HG03378 (cell line): ENCODE measurements around the gene WNT9B.

Experiments used
- ATAC-seq: cut with Tn5 transposase; IDR thresholded peaks from one replicate; pipeline ENCODE4 v1.9.1; 2021; ENCODE audit warnings: mild to moderate bottlenecking, moderate library complexity; ENCODE audit not compliant: unreplicated experiment

WNT9B gene, protein sequence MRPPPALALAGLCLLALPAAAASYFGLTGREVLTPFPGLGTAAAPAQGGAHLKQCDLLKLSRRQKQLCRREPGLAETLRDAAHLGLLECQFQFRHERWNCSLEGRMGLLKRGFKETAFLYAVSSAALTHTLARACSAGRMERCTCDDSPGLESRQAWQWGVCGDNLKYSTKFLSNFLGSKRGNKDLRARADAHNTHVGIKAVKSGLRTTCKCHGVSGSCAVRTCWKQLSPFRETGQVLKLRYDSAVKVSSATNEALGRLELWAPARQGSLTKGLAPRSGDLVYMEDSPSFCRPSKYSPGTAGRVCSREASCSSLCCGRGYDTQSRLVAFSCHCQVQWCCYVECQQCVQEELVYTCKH

DNA sequence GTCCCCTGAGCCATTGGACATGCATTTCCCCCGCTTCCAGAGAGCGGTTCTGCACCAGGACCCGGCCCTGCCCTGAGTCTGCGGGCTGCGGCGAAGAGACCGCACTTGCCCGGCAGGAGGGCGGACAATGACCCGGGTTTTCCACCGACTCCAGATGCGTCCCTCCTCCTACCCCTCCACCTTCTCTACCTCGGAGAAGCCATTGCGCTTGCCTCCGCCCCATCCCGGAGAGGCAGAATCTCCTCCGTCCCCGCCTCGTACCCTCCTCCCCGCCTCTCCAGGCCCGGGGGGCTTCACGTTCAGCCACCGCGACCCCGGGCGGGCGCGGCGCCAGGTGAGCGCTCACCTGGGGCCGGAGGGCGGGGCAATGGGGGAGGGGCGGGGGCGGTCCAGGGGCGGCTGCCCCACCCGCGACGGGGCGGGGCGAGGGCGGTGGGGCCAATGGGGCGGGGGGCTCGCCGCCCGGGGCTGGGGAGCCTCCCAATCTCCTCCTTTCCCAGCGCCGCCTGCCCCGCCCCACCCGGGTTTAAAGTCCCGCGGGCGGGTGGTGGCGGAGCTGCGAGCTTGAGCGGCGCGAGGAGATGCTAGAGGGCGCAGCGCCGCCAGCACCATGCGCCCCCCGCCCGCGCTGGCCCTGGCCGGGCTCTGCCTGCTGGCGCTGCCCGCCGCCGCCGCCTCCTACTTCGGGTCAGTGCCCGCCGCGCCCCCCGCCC is at the start of gene WNT9B:
TSS of gene WNT9B (plus strand) at position 555 of the 713 bp plus-strand sequence. CDS start at position 611, 56 bp downstream.
- ATAC-seq, result no peak

DNA sequence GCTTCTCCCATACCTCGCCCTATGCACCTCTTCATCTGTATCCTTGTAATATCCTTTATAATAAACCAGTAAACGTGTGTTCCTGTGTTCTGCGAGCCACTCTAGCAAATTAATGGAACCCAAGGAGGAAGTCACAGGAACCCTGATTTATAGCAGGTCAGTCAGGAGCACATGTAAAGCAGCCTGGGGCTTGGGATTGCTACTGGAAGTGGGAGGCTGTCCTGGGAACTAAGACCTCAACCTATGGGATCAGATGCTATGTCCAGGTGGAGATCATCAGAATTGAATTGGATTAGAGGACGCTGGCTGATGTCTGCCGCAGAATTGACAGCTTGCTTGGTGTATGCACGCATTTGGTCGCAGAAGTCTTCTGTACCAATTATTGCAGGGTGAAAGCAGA is 48.6 kb upstream of the WNT9B start:
- ATAC-seq, result no peak

DNA sequence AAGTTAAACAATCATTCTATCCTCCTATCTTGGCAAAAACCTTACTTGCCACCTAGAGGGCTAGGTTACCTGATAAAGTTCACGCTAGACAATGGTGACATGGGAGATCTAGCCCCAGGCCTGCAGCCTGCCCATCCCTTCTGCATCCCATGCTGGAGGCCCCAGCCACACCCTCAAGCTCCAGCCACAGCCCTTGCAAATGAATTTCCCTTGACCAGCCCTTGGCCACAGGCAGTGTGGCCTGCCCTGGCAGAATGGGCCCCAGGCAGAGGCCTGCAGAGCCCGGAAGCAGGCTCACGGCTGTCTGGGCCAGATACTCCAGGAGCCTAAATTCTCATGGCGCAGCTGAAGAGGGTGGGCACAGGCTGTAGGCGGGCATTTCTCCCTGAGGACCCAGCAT is 47.8 kb upstream of the WNT9B start:
- ATAC-seq, result no peak

DNA sequence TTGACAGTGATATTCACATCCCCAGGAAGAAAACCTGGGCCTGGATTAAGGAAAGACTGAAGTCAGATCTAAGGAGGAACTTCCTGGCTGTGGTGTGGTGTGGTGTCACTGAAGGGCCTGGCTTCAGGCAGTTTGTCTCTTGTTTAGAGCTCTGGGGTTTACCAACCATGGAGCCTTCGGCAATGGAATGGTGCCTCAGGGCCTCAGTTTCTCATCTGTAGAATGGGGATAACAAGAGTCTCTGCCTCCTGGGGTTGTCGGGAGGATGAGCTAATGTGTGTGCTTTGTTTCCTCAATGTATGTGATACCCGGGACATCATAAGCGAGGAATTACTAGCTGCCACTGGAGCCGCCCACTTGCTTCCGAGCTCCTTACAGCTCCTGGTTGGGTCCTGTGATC is 45.6 kb upstream of the WNT9B start:
- ATAC-seq, result no peak

DNA sequence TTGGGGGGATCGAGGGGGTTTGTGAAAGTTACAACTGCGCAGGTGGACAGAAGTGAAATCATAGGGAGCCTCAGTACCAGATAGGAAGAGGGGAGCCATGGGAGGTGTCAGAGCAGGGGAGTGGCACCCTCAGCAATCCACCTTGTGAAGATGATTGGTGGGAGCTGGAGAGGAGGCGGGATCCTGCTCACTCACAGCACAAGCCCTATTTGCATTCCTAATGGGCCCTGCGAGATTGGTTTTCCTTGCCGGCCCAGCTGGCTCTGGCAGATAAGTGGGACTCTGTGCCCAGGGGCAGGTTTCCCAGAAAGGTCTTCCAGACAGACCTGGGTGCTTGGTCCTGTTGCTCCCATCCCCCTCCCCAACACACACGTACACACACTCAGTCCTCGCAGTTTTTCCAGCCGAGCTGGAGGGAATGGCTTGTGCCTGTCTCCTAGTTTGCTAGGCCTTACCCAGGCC is 42.2 kb upstream of the WNT9B start:
- no peak for ATAC-seq

DNA sequence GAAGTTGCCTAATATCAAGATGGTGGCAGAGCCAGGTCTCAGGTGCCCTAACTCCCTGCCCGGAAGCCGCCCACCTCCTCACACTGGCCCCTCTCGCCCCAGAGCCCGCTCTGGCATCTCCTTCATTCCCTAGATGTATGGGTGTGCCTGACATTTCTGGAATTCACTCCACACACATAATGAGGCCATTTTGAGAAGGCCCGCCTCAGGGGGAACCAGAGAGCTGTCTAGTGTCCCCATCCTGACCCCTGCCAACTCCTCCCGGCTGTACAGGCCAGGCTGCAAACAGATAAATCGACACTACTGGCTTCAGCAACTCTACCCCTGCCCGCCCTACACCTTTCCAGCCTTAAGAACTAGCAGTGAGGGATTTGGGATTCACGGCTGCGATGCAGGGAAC is 40.5 kb upstream of the WNT9B start:
- ATAC-seq, result no peak

DNA sequence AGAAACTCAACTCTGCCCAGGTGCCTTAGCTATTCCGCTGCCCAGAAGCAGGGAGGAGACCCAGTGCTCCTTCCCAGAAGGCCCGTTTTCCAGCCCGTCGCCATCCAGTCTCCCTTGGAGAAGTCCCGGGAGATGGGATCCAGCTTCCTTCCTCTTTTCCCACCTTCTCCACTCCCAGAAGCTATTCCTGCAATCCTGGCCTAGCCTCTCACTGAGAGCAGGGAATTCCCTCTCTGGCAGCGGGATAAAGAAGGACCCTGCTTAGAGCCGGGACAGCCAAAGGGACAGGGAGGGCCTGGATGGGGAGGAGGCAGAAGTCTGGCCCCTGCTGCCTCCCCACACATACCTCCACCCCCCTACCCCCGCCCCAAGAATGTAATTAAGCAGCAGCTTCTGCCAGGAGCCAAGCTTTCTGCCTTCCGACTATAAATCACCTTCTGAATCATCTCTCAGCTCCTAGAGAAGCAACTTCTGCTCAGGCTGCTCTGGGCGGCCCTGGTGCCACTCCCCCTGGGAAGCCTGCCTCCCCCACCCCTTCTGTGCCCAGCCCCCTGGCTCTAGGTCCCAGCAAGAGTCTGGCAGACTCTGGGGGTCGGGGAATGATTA is 39.3 kb upstream of the WNT9B start:
- ATAC-seq, result no peak

DNA sequence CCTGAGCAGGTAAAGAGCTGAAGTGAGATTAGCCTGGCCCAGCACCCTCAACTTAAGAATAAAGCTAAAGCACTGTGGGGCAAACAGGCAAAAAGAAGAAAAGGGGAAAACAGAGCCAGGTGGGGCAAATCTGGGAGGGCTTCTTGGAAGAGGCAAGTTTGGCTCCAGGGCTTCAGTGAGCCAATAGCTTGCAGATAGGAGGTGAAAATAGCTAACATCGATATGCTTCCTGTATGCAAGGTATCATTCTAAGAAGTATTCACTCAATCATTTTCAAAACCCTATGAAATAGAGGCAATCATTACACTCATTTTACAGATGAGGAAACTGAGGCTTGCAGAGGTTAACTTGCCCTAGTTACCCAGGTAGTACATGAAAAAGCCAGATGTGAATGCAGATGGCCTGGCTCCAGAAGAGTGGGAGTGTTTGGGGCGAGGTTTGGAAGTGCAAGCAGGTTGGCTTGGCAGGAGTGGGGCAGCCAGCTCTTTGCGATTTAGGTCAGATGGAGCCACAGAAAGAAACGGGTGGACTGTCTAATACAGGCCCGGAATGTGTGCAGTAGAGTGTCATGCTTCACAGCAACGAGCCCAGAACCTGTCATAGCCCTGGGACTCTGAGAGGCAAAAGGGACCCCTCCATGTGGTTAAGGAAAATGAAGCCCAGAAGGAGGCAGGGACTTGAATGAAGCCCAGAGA is 38.6 kb upstream of the WNT9B start:
- no peak for ATAC-seq

DNA sequence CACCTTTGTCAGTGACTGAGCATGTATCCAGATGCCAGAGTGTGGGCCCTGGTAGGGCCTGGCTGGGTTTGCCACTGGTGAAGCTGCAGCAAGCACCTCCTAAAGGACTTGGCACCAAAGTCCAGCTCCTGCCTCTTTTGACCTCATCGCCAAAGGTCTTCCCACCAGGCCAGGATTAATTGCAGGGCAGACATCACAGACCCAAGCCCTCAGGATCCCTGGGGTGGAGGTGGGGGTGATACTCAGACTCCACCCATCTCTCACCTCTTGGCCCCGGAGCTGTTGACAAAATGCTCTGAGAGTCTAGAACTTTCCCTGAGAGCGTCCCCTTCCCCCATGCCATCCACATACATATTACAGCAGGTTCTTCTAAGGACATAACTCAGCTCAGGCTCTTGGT is 37.5 kb upstream of the WNT9B start:
- ATAC-seq, result no peak

DNA sequence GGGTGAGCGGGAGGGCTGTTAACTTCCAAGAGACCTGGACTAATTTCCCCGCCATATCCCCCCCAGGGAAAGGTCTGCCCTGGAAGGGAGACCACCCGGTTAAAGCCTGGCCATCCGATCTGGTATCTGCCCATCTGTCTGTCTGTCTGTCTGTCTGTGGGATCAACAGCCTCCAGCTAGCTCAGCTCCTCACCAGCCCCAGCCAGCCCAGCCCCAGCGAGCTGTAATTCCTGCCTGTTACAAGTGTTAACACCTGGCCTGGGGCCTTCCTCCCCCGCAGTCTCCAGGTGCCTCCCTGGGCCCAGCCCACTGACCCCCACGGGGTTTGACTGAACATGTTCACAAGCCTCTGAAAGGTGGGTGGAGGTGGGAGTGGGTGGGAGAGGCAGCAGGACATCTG is 36.9 kb upstream of the WNT9B start:
- no peak for ATAC-seq

DNA sequence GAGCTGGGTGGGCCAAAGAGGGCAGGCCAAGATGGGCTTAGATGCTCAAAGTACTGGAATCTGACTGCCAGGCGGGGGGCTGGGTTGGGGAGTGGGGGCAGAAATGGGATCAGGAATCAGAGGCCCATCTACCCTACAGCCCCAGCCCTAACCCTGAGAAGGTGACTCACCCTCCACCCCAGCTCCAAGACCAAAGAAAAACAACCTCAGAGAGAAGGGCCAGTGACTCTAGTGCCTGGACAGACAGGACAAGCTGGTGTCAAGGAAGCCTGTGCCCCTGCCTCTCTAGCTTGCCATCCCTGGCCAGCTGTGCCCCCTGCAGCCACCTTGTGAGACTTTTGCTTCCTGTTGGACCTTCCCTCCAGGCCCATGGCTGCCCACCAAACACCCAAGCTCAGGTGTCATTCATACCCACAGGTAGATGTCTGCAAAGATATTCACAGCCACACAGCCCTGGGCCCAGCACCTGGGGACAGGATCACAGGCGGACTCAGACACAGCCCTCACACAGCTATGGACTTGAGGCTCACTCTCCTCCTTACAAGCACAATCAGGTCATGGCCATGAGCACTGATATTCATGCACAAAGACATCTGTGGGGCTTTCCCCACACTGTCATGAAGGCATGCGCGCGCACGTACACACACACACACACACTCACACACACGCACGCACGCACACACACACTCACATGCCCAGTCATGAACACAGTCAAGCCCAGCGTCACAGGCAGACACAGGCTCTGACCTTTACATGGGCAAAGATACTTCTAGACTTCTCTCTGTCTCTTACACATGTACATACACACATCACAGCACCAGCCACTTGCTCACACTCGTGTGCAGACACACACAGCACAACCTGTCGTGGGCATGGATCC is 35.7 kb upstream of the WNT9B start:
- ATAC-seq, result no peak

DNA sequence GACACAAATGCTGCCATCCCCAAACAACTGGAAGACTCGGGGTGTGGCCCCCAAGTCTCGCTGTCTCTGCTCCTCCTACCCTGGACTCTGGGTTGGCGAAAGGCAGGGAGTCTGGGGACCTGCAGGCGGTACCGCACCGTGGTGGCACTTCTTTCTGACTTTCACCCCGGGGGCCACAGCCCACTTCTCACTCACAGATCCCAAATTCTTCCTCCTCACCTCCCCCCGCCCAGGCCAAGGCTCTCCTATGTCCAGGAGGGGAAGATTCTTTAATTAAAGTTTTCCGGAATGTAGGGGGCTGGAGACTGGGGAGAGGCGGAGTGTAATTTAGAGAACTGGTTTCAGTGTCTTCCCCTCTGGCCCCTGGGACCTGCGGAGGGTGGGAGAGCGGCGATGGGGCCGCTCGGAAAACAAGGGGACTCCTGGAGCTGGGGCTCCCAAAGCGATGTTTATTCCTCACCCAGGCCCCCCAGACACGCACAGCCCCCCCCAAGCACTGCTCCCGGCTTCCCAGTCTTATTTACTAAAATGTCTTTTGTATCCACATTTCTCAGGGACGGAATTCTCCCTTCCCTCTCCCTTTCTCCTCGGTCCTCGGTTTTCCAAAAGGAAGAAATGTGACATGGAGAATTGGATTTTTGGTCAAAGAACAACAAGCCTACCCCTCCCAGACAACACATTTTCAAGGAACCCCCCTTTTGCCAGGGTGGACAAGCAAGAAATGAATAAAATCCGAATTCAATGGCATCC is 34.1 kb upstream of the WNT9B start:
- no peak for ATAC-seq

DNA sequence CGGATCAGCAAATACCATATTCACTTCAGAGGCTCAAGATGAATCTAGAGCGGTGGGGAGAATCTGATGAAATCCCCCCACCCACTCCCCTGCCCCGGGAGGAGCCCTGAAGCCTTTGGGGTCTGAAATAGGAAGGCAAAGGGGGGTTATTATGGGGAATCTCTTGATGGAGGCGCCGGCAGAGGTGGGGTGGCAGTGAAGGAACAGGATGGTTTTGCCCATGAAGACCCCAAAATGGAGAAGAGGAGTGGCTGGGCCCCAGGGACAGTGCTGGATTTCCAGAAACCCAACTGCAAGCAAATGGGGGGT is 33.5 kb upstream of the WNT9B start:
- no peak for ATAC-seq

DNA sequence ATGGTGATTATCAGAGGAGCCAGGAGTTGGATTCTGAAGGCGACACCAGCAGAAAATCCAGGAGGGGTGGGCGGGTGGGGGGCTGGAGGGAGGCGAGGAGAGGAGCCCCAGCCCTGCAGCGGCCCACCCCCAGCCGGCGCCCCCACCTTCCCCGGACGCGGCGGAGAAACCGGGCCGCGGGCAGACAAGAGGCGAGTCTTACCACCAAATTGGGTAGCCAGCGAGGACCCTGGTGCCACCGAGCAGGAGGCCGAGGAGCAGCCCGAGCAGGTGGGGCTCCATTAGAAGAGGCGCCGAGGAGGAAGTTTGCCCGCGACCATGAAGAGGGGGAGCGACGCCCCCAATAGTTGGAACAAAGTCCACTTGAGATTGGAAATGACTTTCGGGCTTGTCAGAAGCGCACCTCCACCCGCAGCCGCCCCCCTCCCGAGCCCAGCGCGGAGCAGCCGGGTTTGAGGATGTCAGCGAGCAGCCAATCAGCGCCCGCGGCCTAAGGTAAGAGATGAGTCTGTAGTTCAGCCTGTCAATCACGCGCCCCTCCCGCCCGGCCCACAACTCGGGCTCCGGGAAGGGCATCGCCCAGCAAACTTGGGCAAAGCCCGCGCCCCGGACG is 33.0 kb upstream of the WNT9B start, which contains the start of gene WNT3:
TSS of gene WNT3 (minus strand) at position 377 of the 613 bp plus-strand sequence. CDS start at position 282, 95 bp downstream.
- no peak for ATAC-seq

DNA sequence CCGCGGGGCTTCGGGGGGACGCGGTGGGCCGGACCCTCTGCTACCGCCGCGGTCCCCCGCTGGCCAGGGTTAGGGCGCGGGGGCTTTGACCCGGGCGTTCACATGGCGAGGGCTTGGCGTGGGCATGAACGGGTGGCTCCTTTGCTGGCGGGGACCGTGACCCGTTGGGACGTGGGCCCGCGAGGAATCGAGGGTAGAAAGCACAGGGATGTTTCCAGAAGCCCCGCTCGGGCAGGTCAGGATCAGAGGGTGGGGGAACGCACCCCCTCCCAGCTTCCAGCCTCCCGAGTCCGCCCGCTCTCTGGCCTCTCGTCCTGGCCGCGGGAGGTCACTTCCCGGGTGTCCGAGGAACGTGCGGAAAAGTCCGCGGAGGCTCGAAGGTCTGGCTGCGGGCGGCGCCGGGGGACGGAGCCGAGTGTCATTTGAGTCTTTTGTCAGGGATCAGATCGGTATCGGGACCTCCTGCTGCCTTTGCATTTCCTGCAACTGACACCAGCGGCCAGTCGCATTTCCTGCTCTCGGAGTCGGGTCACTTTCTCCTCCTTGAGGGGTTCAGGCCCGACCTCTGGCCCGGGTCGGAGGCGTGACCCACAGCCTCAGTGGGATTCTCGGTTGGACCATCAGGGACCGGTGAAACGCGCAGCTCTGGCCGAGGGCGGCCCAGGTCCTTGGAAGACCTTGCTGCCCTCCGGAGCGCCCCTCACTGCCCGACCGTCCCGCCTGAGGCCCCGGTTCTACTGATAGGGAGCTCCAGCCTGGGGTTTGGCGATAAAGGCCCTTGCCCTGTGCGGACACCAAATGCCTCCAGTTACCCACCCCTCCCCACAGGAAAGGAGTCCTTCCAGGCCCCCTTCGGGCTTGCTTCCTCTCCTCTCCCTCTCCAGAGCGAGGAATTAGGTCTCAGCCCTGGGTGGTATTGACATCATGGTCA is 32.2 kb upstream of the WNT9B start:
- no peak for ATAC-seq

DNA sequence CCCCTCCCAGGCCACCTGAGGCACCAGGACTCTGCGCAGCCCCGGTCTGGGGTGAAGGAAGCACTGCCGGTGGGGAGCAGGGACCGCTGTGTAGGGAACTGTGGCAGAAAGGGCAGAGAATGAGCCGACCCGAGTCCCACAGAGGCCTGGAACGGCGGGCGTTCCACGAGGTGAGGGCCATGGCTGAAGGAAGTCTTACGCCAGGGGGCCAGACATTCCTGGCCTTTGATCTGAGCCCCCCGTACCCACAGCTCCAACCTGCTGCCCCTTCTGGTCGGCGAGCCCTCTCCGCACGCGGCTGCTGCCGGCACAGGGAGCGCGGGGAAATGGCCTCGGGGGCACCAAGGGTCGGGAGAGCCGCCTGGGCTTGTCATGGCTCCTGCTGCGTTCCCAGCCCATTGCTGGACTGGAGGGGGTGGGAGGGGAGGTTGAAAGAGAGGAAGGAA is 31.5 kb upstream of the WNT9B start:
- no peak for ATAC-seq

DNA sequence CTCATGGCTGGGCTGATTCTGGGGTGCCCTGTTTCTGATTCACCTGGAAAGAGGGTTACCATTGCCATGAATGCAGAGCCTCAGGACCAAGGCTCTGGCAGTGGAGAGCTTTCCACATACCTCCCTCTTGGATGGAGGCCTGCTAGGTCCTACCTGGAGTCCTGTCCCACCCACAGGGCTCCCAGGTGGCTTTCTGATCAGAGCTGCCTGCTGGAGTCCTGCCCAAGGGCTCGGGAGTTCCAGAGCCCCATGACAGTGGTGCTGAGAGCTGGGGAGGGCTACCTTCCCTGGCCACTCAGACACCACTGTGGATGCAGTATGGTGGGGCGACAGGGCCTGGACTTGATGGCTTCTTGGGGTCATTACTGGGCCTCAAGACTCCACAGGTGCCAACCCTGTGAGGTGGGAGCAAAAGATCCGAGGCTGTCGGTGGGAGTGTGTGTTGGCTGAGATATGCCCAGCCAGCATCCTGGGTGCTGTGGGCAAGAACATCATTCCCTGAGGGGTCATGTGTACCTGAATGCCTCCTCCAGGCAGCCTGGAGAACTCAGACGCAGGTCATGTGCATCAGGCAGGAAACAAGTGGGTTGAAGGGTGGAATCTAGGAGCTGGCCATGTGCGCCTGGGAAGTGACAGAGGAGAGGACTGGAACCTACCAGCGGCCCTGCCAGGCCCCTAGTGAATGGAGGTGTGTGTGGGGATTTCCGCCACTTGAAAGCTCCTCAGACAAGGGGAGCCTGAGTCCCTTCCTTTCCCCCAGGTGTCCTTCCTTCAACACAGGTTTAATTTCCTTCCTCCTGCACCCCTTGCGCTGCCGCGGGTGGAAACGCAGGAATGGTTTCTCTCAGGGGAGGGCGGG is 30.6 kb upstream of the WNT9B start:
- ATAC-seq, result no peak
